A549 (cell line): ENCODE results near the gene POLR3GL. TPM values are rescaled to one million over a fixed set of nuclear protein-coding genes. Genes with fewer than 3 reads are reported as not detected.

Source experiments
- ATAC-seq, 2 experiments: fragments of 200-7000 bp in 1 of 2; fragments of >200 bp in 1 of 2; cut with Nextera tagmentation in 1 of 2; cut with Tn5 transposase in 1 of 2; 3 replicates each; pipeline versions ENCODE4 v1.8.0 to v1.9.1; 2018 to 2020; ENCODE audit warnings: mild to moderate bottlenecking in 1 of 2, moderate library complexity in 1 of 2
- CTCF ChIA-PET: fragments of 300-600 bp; sonication (Branson Sonifier 250); formaldehyde crosslinking; extraction: SDS; loops from one replicate; lab custom pipeline; 2021; ENCODE audit warnings: antibody characterized with exemption, inconsistent platforms; lab: Yijun Ruan, JAX
- POLR2A ChIA-PET: fragments of 350-600 bp; formaldehyde crosslinking; extraction: SDS; loops from one replicate; lab custom pipeline; 2021; ENCODE audit warnings: antibody characterized with exemption, inconsistent platforms; lab: Yijun Ruan, JAX
- DNase-seq, 2 experiments: peaks; one replicate each; pipeline versions ENCODE4 v3.0.0 to v3.0.0-alpha.2; 2011 to 2016; ENCODE audit warnings: low read depth in 1 of 2, low spot score in 1 of 2
- FAIRE-seq: peaks from 2 replicates; lab custom pipeline; 2011; peaks lifted over from hg19 to GRCh38; lab: Jason Lieb, UNC
- H3K27ac ChIP-seq, 2 experiments: fragments of >200 bp; sonication (Bioruptor Twin); formaldehyde crosslinking; 3 replicates each; pipeline ENCODE4 v1.5.1; 2016 to 2017
- H3K4me1 ChIP-seq: fragments of >200 bp; sonication (Bioruptor Twin); formaldehyde crosslinking; 3 replicates; pipeline ENCODE4 v1.6.1; 2016
- H3K4me2 ChIP-seq: fragments of >200 bp; sonication (Bioruptor Twin); formaldehyde crosslinking; 3 replicates; pipeline ENCODE4 v1.6.1; 2016
- H3K4me3 ChIP-seq: fragments of >200 bp; sonication (Bioruptor Twin); formaldehyde crosslinking; 3 replicates; pipeline ENCODE4 v1.5.1; 2016
- H3K9me3 ChIP-seq: fragments of >200 bp; sonication (Bioruptor Twin); formaldehyde crosslinking; 3 replicates; pipeline ENCODE4 v1.6.1; 2016
- CBX8 ChIP-seq: fragments of 200-600 bp; sonication (generic); IDR thresholded peaks from 2 replicates; pipeline ENCODE4 v1.6.1; 2016
- CTCF ChIP-seq: fragments of >200 bp; sonication (Bioruptor Twin); formaldehyde crosslinking; IDR thresholded peaks from 3 replicates; pipeline ENCODE4 v1.5.1; 2016
- EHMT2 ChIP-seq: fragments of 200-600 bp; sonication (generic); IDR thresholded peaks from 2 replicates; pipeline ENCODE4 v1.6.1; 2016; ENCODE audit warnings: antibody characterized with exemption, low read depth, mild to moderate bottlenecking, moderate library complexity
- ESRRA ChIP-seq: fragments of 150-350 bp; IDR thresholded peaks from 2 replicates; pipeline ENCODE4 v1.6.1; 2014; ENCODE audit warnings: mild to moderate bottlenecking, low read length, borderline replicate concordance
- HDAC2 ChIP-seq: fragments of 200-600 bp; sonication (generic); IDR thresholded peaks from 2 replicates; pipeline ENCODE4 v1.6.1; 2016
- HES2 ChIP-seq: fragments of >200 bp; sonication (Bioruptor Twin); formaldehyde crosslinking; IDR thresholded peaks from 2 replicates; pipeline ENCODE4 v1.6.1; 2016
- HEYL ChIP-seq: fragments of 250-450 bp; sonication (Bioruptor Pico); IDR thresholded peaks from 2 replicates; pipeline ENCODE4 v1.8.0; 2021; ENCODE audit warnings: mild to moderate bottlenecking, moderate library complexity
- HOXA7 ChIP-seq: fragments of 250-450 bp; sonication (Bioruptor Pico); IDR thresholded peaks from 2 replicates; pipeline ENCODE4 v1.5.0; 2020; ENCODE audit warnings: mild to moderate bottlenecking, moderate library complexity
- MAFK ChIP-seq: fragments of 450-650 bp; IDR thresholded peaks from 2 replicates; pipeline ENCODE4 v1.6.1; 2014; ENCODE audit not compliant: partially characterized antibody
- MAX ChIP-seq: IDR thresholded peaks from 2 replicates; pipeline ENCODE4 v1.6.1; 2012
- MAZ ChIP-seq: fragments of 150-350 bp; IDR thresholded peaks from 2 replicates; pipeline ENCODE4 v1.6.1; 2014; ENCODE audit warnings: antibody characterized with exemption, low read depth, low read length, borderline replicate concordance
- MYC ChIP-seq: IDR thresholded peaks from 2 replicates; pipeline ENCODE4 v1.6.1; 2012; ENCODE audit warnings: mild to moderate bottlenecking, inconsistent platforms, low read length, improper control_type of control experiment, borderline replicate concordance
- NFE2L2 ChIP-seq: fragments of 150-350 bp; conservative IDR thresholded peaks from 2 replicates; pipeline ENCODE4 v1.6.1; 2014; ENCODE audit warnings: low read length
- NPAS2 ChIP-seq: fragments of 250-450 bp; sonication (Bioruptor Pico); IDR thresholded peaks from 2 replicates; pipeline ENCODE4 v1.8.0; 2022; ENCODE audit warnings: mild to moderate bottlenecking, moderate library complexity, borderline replicate concordance
- NR3C1 ChIP-seq: fragments of >200 bp; sonication (Bioruptor Twin); formaldehyde crosslinking; IDR thresholded peaks from 3 replicates; pipeline ENCODE4 v1.6.1; 2017
- PBX3 ChIP-seq: IDR thresholded peaks from 2 replicates; pipeline ENCODE4 v1.6.1; 2012
- PHF8 ChIP-seq: fragments of 200-600 bp; sonication (generic); IDR thresholded peaks from 2 replicates; pipeline ENCODE4 v1.6.1; 2016; ENCODE audit warnings: low read depth, mild to moderate bottlenecking, antibody characterized with exemption, moderate library complexity, borderline replicate concordance
- POLR2A ChIP-seq: IDR thresholded peaks from 2 replicates; pipeline ENCODE4 v1.6.1; 2012; ENCODE audit warnings: mild to moderate bottlenecking, low read length
- POLR2AphosphoS2 ChIP-seq: conservative IDR thresholded peaks from 2 replicates; pipeline ENCODE4 v1.6.1; 2012; ENCODE audit warnings: low read length, improper control_type of control experiment, inconsistent platforms
- RAD21 ChIP-seq, 2 experiments: fragments of >200 bp in 1 of 2; sonication (Bioruptor Twin) in 1 of 2; formaldehyde crosslinking in 1 of 2; IDR thresholded peaks in 1 of 2; conservative IDR thresholded peaks in 1 of 2; 2 replicates in 1 of 2; 3 replicates in 1 of 2; pipeline ENCODE4 v1.6.1; 2012 to 2018; ENCODE audit warnings: inconsistent platforms in 1 of 2
- REST ChIP-seq: fragments of 200-600 bp; sonication (generic); IDR thresholded peaks from 2 replicates; pipeline ENCODE4 v1.6.1; 2016; ENCODE audit warnings: antibody characterized with exemption, mild to moderate bottlenecking, moderate library complexity
- RFX5 ChIP-seq: fragments of 450-650 bp; IDR thresholded peaks from 2 replicates; pipeline ENCODE4 v1.7.1; 2014; ENCODE audit warnings: antibody characterized with exemption, mild to moderate bottlenecking, moderate library complexity
- SREBF2 ChIP-seq: fragments of 450-650 bp; IDR thresholded peaks from 2 replicates; pipeline ENCODE4 v1.6.1; 2014; ENCODE audit warnings: mild to moderate bottlenecking, moderate library complexity
- TP53 ChIP-seq: fragments of 250-450 bp; sonication (Bioruptor Pico); IDR thresholded peaks from 2 replicates; pipeline ENCODE4 v1.5.0; 2021; ENCODE audit warnings: mild to moderate bottlenecking, moderate library complexity
- ZNF302 ChIP-seq: fragments of 250-450 bp; sonication (Bioruptor Pico); IDR thresholded peaks from 2 replicates; pipeline ENCODE4 v1.9.0; 2021; ENCODE audit warnings: inconsistent platforms, mild to moderate bottlenecking, moderate library complexity
- WGBS: methylation state at CpG from one replicate; pipeline ENCODE4 v1.1.6; 2017; ENCODE audit errors: missing lambda C conversion rate; 5-methylcytosine and 5-hydroxymethylcytosine counted together
- polyA plus RNA-seq, 4 experiments: library from polyadenylated mRNA; depleted of rRNA in 3 of 4; stranded (reverse); fragments of >200 nt; fragmentation: RNase III in 1 of 4; extraction: RNeasy Plus Mini Kit Qiagen cat#74134 plus additional on column Dnase treatment in 1 of 4; gene quantifications; 2 replicates in 3 of 4; 3 replicates in 1 of 4; pipeline ENCODE4 v1.2.3, GENCODE V29; 2011 to 2017
- TF ChIP-seq, protein P1 (sequence below): fragments of 450-650 bp; IDR thresholded peaks from 2 replicates; pipeline ENCODE4 v1.6.1; 2014; ENCODE audit warnings: antibody characterized with exemption
- TF ChIP-seq, protein P2 (sequence below): fragments of 250-450 bp; sonication (Bioruptor Pico); IDR thresholded peaks from 2 replicates; pipeline ENCODE4 v1.5.0; 2021; ENCODE audit warnings: mild to moderate bottlenecking, moderate library complexity, borderline replicate concordance

The POLR3GL gene
- polyA plus RNA-seq, 2 of the 4 experiments (the other 2 are of a cell fraction), result 12.6 to 15.7 TPM

GRCh38 chr1:145965119-145965744 is 742 bp downstream of the POLR3GL start:
- DNase-seq, result no peak
- Histone ChIP-seq H3K4me1 (peaks cover 33% of the 10 kb centered on the region), H3K27ac (peak overlapping the region; percentile 78 to 87), H3K9me3 (peaks cover 10% of the 10 kb centered on the region; the same call in 2 of the 3 replicates), H3K4me2 (peak overlapping the region; percentile 92), H3K4me3 (peak overlapping the region; percentile 55)
- ChIA-PET POLR2A (interaction anchor here (0.6 to 3.1 kb wide), 8 partner anchors 8 to 684 kb away, joined by 3 to 39 read pairs (median 6); partner anchors contain the start of genes PIAS3 and RBM8A), CTCF (interaction anchor here (0.8 to 9.1 kb wide), 8 partner anchors 14 to 73 kb away, joined by 3 to 110 read pairs (median 4); partner anchors contain the start of gene ITGA10)
- no peak for FAIRE-seq
- TF ChIP-seq RFX5 (no peak), PHF8 (no peak), NPAS2 (CRISPR knock-in tag) (no peak), MAX (no peak), REST (no peak), ZNF302 (CRISPR knock-in tag) (no peak), POLR2AphosphoS2 (no peak), CBX8 (no peak), HES2 (no peak), ESRRA (no peak), HEYL (CRISPR knock-in tag) (no peak), TP53 (CRISPR knock-in tag) (no peak), HOXA7 (CRISPR knock-in tag) (no peak), CTCF (no peak), POLR2A (no peak)
- ATAC-seq, result no peak
- WGBS, result 22% methylated on average over 5 of the region's 5 CpGs

GRCh38 chr1:145967288-145967687 is 2.8 kb downstream of the POLR3GL start:
- POLR2A ChIA-PET, result no interaction called here
- Histone ChIP-seq H3K27ac (no peak overlapping the region), H3K9me3 (peaks cover 10% of the 10 kb centered on the region; the same call in 2 of the 3 replicates), H3K4me2 (no peak overlapping the region), H3K4me3 (no peak overlapping the region), H3K4me1 (peaks cover 22% of the 10 kb centered on the region)
- TF ChIP-seq RAD21 (conservative IDR thresholded peaks at IDR 0.05 in 1 of 2, IDR thresholded peaks at IDR 0.05 in 1 of 2), result no peak
- TF ChIP-seq POLR2A, result no peak
- TF ChIP-seq, protein P1, sequence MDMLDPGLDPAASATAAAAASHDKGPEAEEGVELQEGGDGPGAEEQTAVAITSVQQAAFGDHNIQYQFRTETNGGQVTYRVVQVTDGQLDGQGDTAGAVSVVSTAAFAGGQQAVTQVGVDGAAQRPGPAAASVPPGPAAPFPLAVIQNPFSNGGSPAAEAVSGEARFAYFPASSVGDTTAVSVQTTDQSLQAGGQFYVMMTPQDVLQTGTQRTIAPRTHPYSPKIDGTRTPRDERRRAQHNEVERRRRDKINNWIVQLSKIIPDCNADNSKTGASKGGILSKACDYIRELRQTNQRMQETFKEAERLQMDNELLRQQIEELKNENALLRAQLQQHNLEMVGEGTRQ, result no peak
- TF ChIP-seq NFE2L2, result no peak
- TF ChIP-seq HEYL (CRISPR knock-in tag), result no peak
- no peak for TF ChIP-seq MYC
- no peak for TF ChIP-seq PBX3
- no peak for TF ChIP-seq MAZ
- TF ChIP-seq EHMT2, result no peak
- TF ChIP-seq, protein P2, sequence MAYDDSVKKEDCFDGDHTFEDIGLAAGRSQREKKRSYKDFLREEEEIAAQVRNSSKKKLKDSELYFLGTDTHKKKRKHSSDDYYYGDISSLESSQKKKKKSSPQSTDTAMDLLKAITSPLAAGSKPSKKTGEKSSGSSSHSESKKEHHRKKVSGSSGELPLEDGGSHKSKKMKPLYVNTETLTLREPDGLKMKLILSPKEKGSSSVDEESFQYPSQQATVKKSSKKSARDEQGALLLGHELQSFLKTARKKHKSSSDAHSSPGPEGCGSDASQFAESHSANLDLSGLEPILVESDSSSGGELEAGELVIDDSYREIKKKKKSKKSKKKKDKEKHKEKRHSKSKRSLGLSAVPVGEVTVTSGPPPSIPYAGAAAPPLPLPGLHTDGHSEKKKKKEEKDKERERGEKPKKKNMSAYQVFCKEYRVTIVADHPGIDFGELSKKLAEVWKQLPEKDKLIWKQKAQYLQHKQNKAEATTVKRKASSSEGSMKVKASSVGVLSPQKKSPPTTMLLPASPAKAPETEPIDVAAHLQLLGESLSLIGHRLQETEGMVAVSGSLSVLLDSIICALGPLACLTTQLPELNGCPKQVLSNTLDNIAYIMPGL (CRISPR knock-in tag), result no peak
- no peak for TF ChIP-seq NR3C1
- no peak for TF ChIP-seq MAFK
- no peak for TF ChIP-seq HDAC2
- TF ChIP-seq SREBF2, result no peak
- FAIRE-seq (no peak), DNase-seq (no peak), ATAC-seq (no peak)
- 36% methylated on average over 2 of the region's 2 CpGs for WGBS
- CTCF ChIA-PET, result interaction anchor here (0.7 to 9.1 kb wide), 7 partner anchors 10 to 123 kb away, joined by 3 to 110 read pairs (median 4); no protein-coding TSS in a partner anchor
